GM18873 (cell line): ENCODE data around the gene RPS27L.
A peak's percentile ranks its signal among the peaks of the same experiment; 100 is the strongest.

Experiments
- ATAC-seq: cut with Tn5 transposase; IDR thresholded peaks from one replicate; pipeline ENCODE4 v1.9.1; 2021; ENCODE audit warnings: mild to moderate bottlenecking, moderate library complexity, moderate number of reproducible peaks; ENCODE audit not compliant: unreplicated experiment, low FRiP score

Gene RPS27L

GRCh38 chr15:63157118-63157843 is at the start of gene RPS27L:
TSS of gene RPS27L (minus strand) at chr15:63157477. CDS start at chr15:63157405, 72 bp downstream.
- peak; percentile 82 for ATAC-seq

GRCh38 chr15:63206079-63206478 is 48.8 kb upstream of the RPS27L start:
- no peak for ATAC-seq

- no peak for ATAC-seq
Measured at GRCh38 chr15:63203451-63204090, 46.3 kb upstream of the RPS27L start.

- no peak for ATAC-seq
Measured at GRCh38 chr15:63202861-63203260, 45.6 kb upstream of the RPS27L start.

GRCh38 chr15:63200464-63201249 is 43.4 kb upstream of the RPS27L start:
- ATAC-seq: no peak

GRCh38 chr15:63198371-63199250 is 41.3 kb upstream of the RPS27L start:
- ATAC-seq: no peak

- no peak for ATAC-seq
Measured at GRCh38 chr15:63197626-63198025, 40.3 kb upstream of the RPS27L start.

GRCh38 chr15:63196842-63197241 is 39.6 kb upstream of the RPS27L start:
- no peak for ATAC-seq

GRCh38 chr15:63195569-63196015 is 38.3 kb upstream of the RPS27L start:
- ATAC-seq: no peak

GRCh38 chr15:63194880-63195568 is 37.7 kb upstream of the RPS27L start:
- ATAC-seq: no peak

- no peak for ATAC-seq
Measured at GRCh38 chr15:63194302-63194701, 37.0 kb upstream of the RPS27L start.

GRCh38 chr15:63192619-63193206 is 35.4 kb upstream of the RPS27L start:
- ATAC-seq: no peak

GRCh38 chr15:63191895-63192618 is 34.8 kb upstream of the RPS27L start:
- ATAC-seq: no peak

GRCh38 chr15:63190769-63191649 is 33.7 kb upstream of the RPS27L start:
- no peak for ATAC-seq

GRCh38 chr15:63189941-63190768 is 32.9 kb upstream of the RPS27L start:
- no peak for ATAC-seq

GRCh38 chr15:63188926-63189871 is 31.9 kb upstream of the RPS27L start, which contains the start of gene RAB8B:
TSS of gene RAB8B (plus strand) at chr15:63189606. CDS start at chr15:63189625, 19 bp downstream.
- ATAC-seq: peak; percentile 53
